H54 (cell line): ENCODE results near the gene SPHK1.
"Not testable (repeated sequence)": the region's sequence is repeated elsewhere in the genome, so short reads cannot be mapped to it uniquely, and the experiment has no call there.

ENCODE experiments used
- DNase-seq: peaks from one replicate; pipeline ENCODE4 v3.0.0; 2011; ENCODE audit warnings: low spot score, mixed read lengths; ENCODE audit not compliant: insufficient read length
- FAIRE-seq: peaks from 3 replicates; lab custom pipeline; 2011; peaks lifted over from hg19 to GRCh38; lab: Jason Lieb, UNC
- POLR2A ChIP-seq: IDR thresholded peaks from 2 replicates; pipeline ENCODE4 v1.6.1; 2011; ENCODE audit warnings: low read depth, mild to moderate bottlenecking, low read length

SPHK1 gene

GRCh38 chr17:76384222-76384986 is at the start of gene SPHK1:
Gene SPHK1, plus strand, starts transcription at chr17:76384609. Its CDS starts 1,036 bp downstream, at chr17:76385645.
- FAIRE-seq, result no peak
- TF ChIP-seq POLR2A, result peak; percentile 43

GRCh38 chr17:76335716-76336381 is 48.6 kb upstream of the SPHK1 start:
- no peak for FAIRE-seq
- DNase-seq, result no peak
- no peak for TF ChIP-seq POLR2A

More at GRCh38 chr17:76384222-76384986, at the start of gene SPHK1:
- peak; percentile 87 for DNase-seq

GRCh38 chr17:76336756-76337412 is 47.5 kb upstream of the SPHK1 start:
- TF ChIP-seq POLR2A, result no peak
- no peak for DNase-seq
- no peak for FAIRE-seq

- peak; percentile 62 for DNase-seq
- TF ChIP-seq POLR2A, result no peak
- FAIRE-seq, result no peak
These were observed 47.0 kb upstream of the SPHK1 start for GRCh38 chr17:76337413-76337777.

GRCh38 chr17:76341301-76341700 is 43.1 kb upstream of the SPHK1 start:
- DNase-seq, result no peak
- TF ChIP-seq POLR2A, result no peak
- FAIRE-seq, result no peak

GRCh38 chr17:76343106-76343505 is 41.3 kb upstream of the SPHK1 start:
- no peak for FAIRE-seq
- TF ChIP-seq POLR2A, result no peak
- DNase-seq, result no peak

GRCh38 chr17:76345377-76345974 is 38.9 kb upstream of the SPHK1 start:
- DNase-seq (no peak), FAIRE-seq (no peak)
- no peak for TF ChIP-seq POLR2A

DNA sequence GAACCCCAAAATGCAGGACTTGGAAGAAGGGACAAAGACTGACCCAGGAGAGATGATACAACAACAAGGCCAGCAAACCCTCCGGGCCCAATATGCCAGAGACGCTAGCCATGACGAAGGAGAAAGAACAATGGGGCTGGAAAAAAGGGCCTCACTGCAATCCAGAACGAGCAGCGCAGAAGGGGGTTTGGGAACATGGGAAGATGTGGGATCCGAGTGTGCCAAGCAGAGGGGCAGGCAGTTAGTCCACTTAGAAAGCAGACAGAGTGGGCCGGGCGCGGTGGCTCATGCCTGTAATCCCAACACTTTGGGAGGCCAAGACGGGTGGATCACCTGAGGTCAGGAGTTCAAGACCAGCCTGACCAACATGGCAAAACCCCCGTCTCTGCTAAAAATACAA is 37.5 kb upstream of the SPHK1 start:
- FAIRE-seq, DNase-seq: not testable (repeated sequence)

GRCh38 chr17:76350463-76350862 is 33.9 kb upstream of the SPHK1 start:
- DNase-seq (no peak), FAIRE-seq (no peak)
- no peak for TF ChIP-seq POLR2A

- no peak for TF ChIP-seq POLR2A
- DNase-seq, result no peak
- FAIRE-seq, result no peak
These were observed 32.8 kb upstream of the SPHK1 start for GRCh38 chr17:76351526-76352071.

DNA sequence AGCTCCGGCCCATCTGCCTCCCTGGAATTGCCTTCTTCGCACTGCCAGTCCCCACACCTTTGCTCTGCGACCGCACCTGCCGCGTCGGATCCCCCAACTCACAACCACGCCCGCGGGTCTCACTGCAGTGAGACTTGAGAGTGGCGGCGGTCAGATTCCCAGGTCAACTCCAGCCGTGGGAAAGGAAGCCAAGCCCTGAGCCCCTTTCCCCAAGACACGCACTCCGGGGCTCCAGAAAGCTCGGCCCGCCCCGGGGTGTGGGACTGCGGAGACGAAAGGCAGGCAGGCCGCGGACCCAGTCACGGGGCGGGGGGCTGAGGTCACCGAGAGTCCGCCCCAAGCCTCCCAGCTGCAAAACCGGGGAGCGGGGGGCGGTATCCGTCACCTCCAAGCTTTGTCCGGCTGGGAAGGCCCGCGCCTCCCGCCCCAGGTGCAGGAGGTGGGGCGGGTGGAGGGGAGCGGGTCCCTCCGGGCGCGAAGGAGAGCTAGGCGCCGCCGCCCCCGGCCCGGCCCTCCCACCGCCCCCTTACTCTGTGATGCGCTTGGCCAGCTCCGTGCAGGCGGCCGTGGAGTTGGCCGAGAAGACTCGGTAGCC is 31.3 kb upstream of the SPHK1 start:
- FAIRE-seq (no peak), DNase-seq (peak; percentile 41)
- no peak for TF ChIP-seq POLR2A

GRCh38 chr17:76353599-76354316 is 30.7 kb upstream of the SPHK1 start, which contains the start of gene PRPSAP1:
Gene PRPSAP1, minus strand, starts transcription at chr17:76353916. Its CDS starts 213 bp downstream, at chr17:76353703.
- DNase-seq, result peak; percentile 82
- peak; percentile 99 for TF ChIP-seq POLR2A
- FAIRE-seq, result no peak
